ENCODE data around the gene GPR160. TPM values are rescaled to one million over a fixed set of nuclear protein-coding genes. Genes with fewer than 3 reads are reported as not detected.

GPR160 gene
- total and polyA plus RNA-seq, 10 of the 15 experiments (the other 5 are each of a cell fraction or from before 2014, with no cell fraction given) = 1.2 to 57.7 (median 30.9) TPM

DNA sequence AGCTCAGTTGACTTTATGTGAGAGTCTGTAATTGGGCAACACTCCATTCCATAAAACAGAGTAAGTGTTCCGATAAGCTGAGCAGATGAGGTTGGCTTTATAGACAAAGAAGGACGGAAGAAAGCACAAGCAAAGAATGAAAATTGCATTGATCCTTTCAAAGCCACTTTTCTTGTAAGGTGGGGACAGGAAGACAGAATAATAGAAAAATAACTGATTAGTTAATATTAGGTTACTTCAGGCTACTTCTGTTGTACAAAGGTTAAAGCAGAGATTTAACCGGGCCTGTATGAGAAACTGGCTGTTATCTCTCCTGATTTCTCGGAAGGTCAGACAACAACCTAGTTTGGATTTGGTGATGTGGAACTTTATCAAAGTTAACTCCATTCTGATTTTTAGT, 15.5 kb upstream of the GPR160 start:
- no peak overlapping the region for H2AFZ ChIP-seq (ENCODE audit: control insufficient read depth, low read depth, low read length)
- no peak overlapping the region for H3K4me3 ChIP-seq
- RAD21 ChIA-PET (ENCODE audit: unreplicated experiment) = interaction anchor here (0.6 kb wide), 1 partner anchor 92 kb away, joined by 3 read pairs; no protein-coding TSS in a partner anchor
- no peak overlapping the region for H3K9ac ChIP-seq (ENCODE audit: control insufficient read depth, insufficient read depth, low read length)
- SMC1A ChIA-PET (ENCODE audit: uncharacterized antibody, unreplicated experiment) = interaction anchor here (0.5 to 4.0 kb wide), 10 partner anchors 9 to 287 kb away, joined by 3 to 23 read pairs (median 4); no protein-coding TSS in a partner anchor
- ATAC-seq (no peak), FAIRE-seq (no peak), DNase-seq (ENCODE audit: low read depth, low spot score) (no peak)
- H3K79me2 ChIP-seq (ENCODE audit: control insufficient read depth, insufficient read depth, low read length) = no peaks in the 10 kb centered on the region
- no peak overlapping the region for H3K4me2 ChIP-seq (ENCODE audit: control insufficient read depth, insufficient read depth)
- 99% methylated on average over 4 of the region's 4 CpGs for WGBS (ENCODE audit: insufficient coverage, insufficient replicate concordance, low lambda C conversion rate, missing lambda C conversion rate)
- CTCF ChIA-PET = interaction anchor here (0.7 to 4.2 kb wide), 5 partner anchors 9 to 159 kb away, joined by 3 to 21 read pairs (median 12); no protein-coding TSS in a partner anchor
- no peaks in the 10 kb centered on the region for H3K4me1 ChIP-seq (ENCODE audit: control insufficient read depth, insufficient read depth, low read length)
- no peak for TF ChIP-seq RAD21 (IDR thresholded peaks at IDR 0.05; ENCODE audit: insufficient read depth, low read depth, low read length)
- TF ChIP-seq SMAD5 (IDR thresholded peaks at IDR 0.05; ENCODE audit: low read depth) = no peak
- TF ChIP-seq BHLHE40 (IDR thresholded peaks at IDR 0.05; ENCODE audit: borderline replicate concordance in 1 of 2, low read depth in 2 of 2, low read length in 1 of 2) = no peak
- TF ChIP-seq, protein P1, sequence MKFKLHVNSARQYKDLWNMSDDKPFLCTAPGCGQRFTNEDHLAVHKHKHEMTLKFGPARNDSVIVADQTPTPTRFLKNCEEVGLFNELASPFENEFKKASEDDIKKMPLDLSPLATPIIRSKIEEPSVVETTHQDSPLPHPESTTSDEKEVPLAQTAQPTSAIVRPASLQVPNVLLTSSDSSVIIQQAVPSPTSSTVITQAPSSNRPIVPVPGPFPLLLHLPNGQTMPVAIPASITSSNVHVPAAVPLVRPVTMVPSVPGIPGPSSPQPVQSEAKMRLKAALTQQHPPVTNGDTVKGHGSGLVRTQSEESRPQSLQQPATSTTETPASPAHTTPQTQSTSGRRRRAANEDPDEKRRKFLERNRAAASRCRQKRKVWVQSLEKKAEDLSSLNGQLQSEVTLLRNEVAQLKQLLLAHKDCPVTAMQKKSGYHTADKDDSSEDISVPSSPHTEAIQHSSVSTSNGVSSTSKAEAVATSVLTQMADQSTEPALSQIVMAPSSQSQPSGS (IDR thresholded peaks at IDR 0.05; ENCODE audit: low read length) = no peak
- TF ChIP-seq ZSCAN29 (IDR thresholded peaks at IDR 0.05) = no peak
- TF ChIP-seq PML (IDR thresholded peaks at IDR 0.05; ENCODE audit: low read length) = no peak
- TF ChIP-seq RCOR1 (conservative IDR thresholded peaks at IDR 0.05; ENCODE audit: low read depth, low read length) = no peak
- H4K20me1 ChIP-seq (ENCODE audit: control insufficient read depth, insufficient read depth) = no peaks in the 10 kb centered on the region
- H3K27me3 ChIP-seq (replicated peaks in 1 of 2; ENCODE audit: control insufficient read depth in 2 of 2, insufficient read depth in 2 of 2, low read length in 1 of 2) = no peaks in the 10 kb centered on the region
- H3K27ac ChIP-seq (ENCODE audit: control insufficient read depth, insufficient read depth) = no peak overlapping the region
- intact Hi-C loops (cut with micrococcal nuclease; ENCODE audit: unreplicated experiment) = no loop called here
- BruUV-seq (replicated peaks) = no TSS peak
- no peaks in the 10 kb centered on the region for H3K9me3 ChIP-seq (replicated peaks; ENCODE audit: control insufficient read depth, insufficient read depth, low read length)
- H3K36me3 ChIP-seq (ENCODE audit: control insufficient read depth in 2 of 2, insufficient read depth in 2 of 2, low read length in 1 of 2) = no peaks in the 10 kb centered on the region
- in situ Hi-C loops (cut with MboI) = no loop called here
- POLR2A ChIA-PET = no interaction called here
